Measurements from ENCODE around the gene GPR161. TPM values are rescaled to one million over a fixed set of nuclear protein-coding genes. Genes with fewer than 3 reads are reported as not detected.
"Not testable (repeated sequence)": the region's sequence is repeated elsewhere in the genome, so short reads cannot be mapped to it uniquely, and the experiment has no call there.

Gene GPR161
- total RNA-seq, 1 experiment from 2014 or later, result 13.7 TPM

DNA sequence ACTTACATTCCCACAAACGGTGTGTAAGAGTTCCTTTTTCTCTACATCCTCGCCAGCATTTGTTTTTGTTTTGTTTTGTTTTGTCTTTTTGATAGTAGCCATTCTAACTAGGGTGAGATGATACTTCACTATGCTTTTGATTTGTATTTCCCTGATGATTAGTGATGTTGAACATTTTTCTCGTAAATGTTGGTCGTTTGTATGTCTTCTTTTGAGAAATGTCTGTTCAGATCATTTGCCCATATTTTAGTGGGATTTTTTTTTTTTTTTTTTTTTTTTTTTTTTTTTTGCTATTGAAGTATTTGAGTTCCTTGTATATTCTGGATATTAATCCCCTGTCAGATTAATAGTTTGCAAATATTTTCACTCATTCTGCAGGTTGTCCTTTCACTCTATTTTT lies 19.2 kb upstream of the GPR161 start:
- Histone ChIP-seq H3K9ac (ENCODE audit: low read length) (no peak overlapping the region), H3K9me2 (ENCODE audit: insufficient read depth) (no peaks in the 10 kb centered on the region), H3K4me2 (ENCODE audit: low read length) (no peak overlapping the region), H4K20me1 (ENCODE audit: insufficient read depth) (no peaks in the 10 kb centered on the region), H3K4me3 (replicated peaks in 1 of 2; ENCODE audit: low read depth in 1 of 2, low read length in 2 of 2) (no peak overlapping the region), H3K36me3 (ENCODE audit: control insufficient read depth in 1 of 2, insufficient read depth in 2 of 2, low read length in 2 of 2) (no peaks in the 10 kb centered on the region), H3K4me1 (ENCODE audit: control insufficient read depth in 1 of 2, insufficient read depth in 2 of 2, low read length in 2 of 2) (no peaks in the 10 kb centered on the region), H3K27ac (ENCODE audit: low read depth, low read length) (no peak overlapping the region), H3K9me3 (ENCODE audit: control insufficient read depth in 1 of 2, insufficient read depth in 1 of 2, low read depth in 1 of 2, low read length in 2 of 2) (no peaks in the 10 kb centered on the region), H3K27me3 (ENCODE audit: insufficient read depth, low read length) (no peaks in the 10 kb centered on the region), H2AFZ (ENCODE audit: low read depth, low read length, poor library complexity, severe bottlenecking) (no peak overlapping the region), H3K79me2 (ENCODE audit: insufficient read depth, low read length) (no peaks in the 10 kb centered on the region)
- BruUV-seq (replicated peaks), result no TSS peak
- ATAC-seq, result no peak
- RAD21 ChIA-PET (ENCODE audit: low non-redundant PET in 1 of 2, low total read pairs in 2 of 2, uncharacterized antibody in 2 of 2, unreplicated experiment in 2 of 2), result no interaction called here
- POLR2A ChIA-PET, result no interaction called here
- CTCF ChIA-PET, result no interaction called here
- DNase-seq (ENCODE audit: low read depth, low spot score), result no peak
- TF ChIP-seq EGR1 (IDR thresholded peaks at IDR 0.05; ENCODE audit: low read depth), result no peak
- no peak for TF ChIP-seq SP1 (IDR thresholded peaks at IDR 0.05; ENCODE audit: low read depth)
- no peak for TF ChIP-seq POLR2AphosphoS5 (IDR thresholded peaks at IDR 0.05; ENCODE audit: low read depth, low read length)
- TF ChIP-seq, protein P1, sequence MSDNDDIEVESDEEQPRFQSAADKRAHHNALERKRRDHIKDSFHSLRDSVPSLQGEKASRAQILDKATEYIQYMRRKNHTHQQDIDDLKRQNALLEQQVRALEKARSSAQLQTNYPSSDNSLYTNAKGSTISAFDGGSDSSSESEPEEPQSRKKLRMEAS (IDR thresholded peaks at IDR 0.05), result no peak
- TF ChIP-seq JUND (IDR thresholded peaks at IDR 0.05), result no peak
- TF ChIP-seq, protein P2, sequence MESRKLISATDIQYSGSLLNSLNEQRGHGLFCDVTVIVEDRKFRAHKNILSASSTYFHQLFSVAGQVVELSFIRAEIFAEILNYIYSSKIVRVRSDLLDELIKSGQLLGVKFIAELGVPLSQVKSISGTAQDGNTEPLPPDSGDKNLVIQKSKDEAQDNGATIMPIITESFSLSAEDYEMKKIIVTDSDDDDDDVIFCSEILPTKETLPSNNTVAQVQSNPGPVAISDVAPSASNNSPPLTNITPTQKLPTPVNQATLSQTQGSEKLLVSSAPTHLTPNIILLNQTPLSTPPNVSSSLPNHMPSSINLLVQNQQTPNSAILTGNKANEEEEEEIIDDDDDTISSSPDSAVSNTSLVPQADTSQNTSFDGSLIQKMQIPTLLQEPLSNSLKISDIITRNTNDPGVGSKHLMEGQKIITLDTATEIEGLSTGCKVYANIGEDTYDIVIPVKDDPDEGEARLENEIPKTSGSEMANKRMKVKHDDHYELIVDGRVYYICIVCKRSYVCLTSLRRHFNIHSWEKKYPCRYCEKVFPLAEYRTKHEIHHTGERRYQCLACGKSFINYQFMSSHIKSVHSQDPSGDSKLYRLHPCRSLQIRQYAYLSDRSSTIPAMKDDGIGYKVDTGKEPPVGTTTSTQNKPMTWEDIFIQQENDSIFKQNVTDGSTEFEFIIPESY (IDR thresholded peaks at IDR 0.05; ENCODE audit: extremely low read depth, insufficient replicate concordance, low read length), result no peak
- TF ChIP-seq POLR2A (IDR thresholded peaks at IDR 0.05; ENCODE audit: borderline replicate concordance, extremely low read depth, insufficient read depth, insufficient read length), result no peak
- TF ChIP-seq RAD21 (IDR thresholded peaks at IDR 0.05; ENCODE audit: low read depth), result no peak
- no peak for TF ChIP-seq EZH2phosphoT487 (IDR thresholded peaks at IDR 0.05; ENCODE audit: borderline replicate concordance)
- no peak for TF ChIP-seq FOSL1 (IDR thresholded peaks at IDR 0.05; ENCODE audit: low read depth)
- TF ChIP-seq YY1 (IDR thresholded peaks at IDR 0.05; ENCODE audit: extremely low read depth, insufficient replicate concordance, low read depth, low read length), result no peak
- intact Hi-C loops (cut with micrococcal nuclease), result no loop called here

DNA sequence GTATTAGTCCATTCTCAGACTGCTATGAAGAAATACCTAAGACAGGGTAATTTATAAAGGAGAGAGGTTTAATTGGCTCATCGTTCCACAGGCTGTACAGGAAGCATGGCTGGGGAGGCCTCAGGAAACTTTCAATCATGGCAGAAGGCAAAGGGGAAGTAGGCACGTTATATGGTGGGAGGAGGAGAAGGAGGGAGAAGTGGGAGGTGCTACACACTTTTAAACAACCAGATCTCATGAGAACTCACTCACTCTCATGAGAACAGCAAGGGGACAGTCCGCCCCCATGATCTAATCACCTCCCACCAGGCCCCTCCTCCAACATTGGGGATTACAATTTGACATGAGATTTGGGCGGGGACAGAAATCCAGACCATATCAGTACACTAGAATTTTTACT lies 18.0 kb upstream of the GPR161 start:
- H4K20me1 ChIP-seq (ENCODE audit: insufficient read depth); ATAC-seq; POLR2A ChIA-PET; H2AFZ ChIP-seq (ENCODE audit: low read depth, low read length, poor library complexity, severe bottlenecking); H3K27ac ChIP-seq (ENCODE audit: low read depth, low read length); H3K9ac ChIP-seq (ENCODE audit: low read length); BruUV-seq (replicated peaks); H3K9me2 ChIP-seq (ENCODE audit: insufficient read depth); H3K36me3 ChIP-seq (ENCODE audit: control insufficient read depth in 1 of 2, insufficient read depth in 2 of 2, low read length in 2 of 2); H3K4me3 ChIP-seq (replicated peaks in 1 of 2; ENCODE audit: low read depth in 1 of 2, low read length in 2 of 2); H3K79me2 ChIP-seq (ENCODE audit: insufficient read depth, low read length); H3K4me2 ChIP-seq (ENCODE audit: low read length); H3K4me1 ChIP-seq (ENCODE audit: control insufficient read depth in 1 of 2, insufficient read depth in 2 of 2, low read length in 2 of 2); DNase-seq (ENCODE audit: low read depth, low spot score); H3K27me3 ChIP-seq (ENCODE audit: insufficient read depth, low read length); RAD21 ChIA-PET (ENCODE audit: low non-redundant PET in 1 of 2, low total read pairs in 2 of 2, uncharacterized antibody in 2 of 2, unreplicated experiment in 2 of 2); intact Hi-C loops (cut with micrococcal nuclease); H3K9me3 ChIP-seq (ENCODE audit: control insufficient read depth in 1 of 2, insufficient read depth in 1 of 2, low read depth in 1 of 2, low read length in 2 of 2); CTCF ChIA-PET: not testable (repeated sequence)
